H9 (cell line): ENCODE results near the gene INPP5E. TPM values are rescaled to one million over a fixed set of nuclear protein-coding genes. Genes with fewer than 3 reads are reported as not detected.
A peak's percentile ranks its signal among the peaks of the same experiment; 100 is the strongest.

Experiments used
- DNase-seq: peaks from one replicate; pipeline ENCODE4 v3.0.0-alpha.2; 2017
- H2AFZ ChIP-seq: one replicate; pipeline ENCODE4 v1.6.1; 2013; ENCODE audit warnings: mild to moderate bottlenecking, low read length, control low read depth, moderate library complexity
- H2AK5ac ChIP-seq: 2 replicates; pipeline ENCODE4 v1.6.1; 2013; ENCODE audit warnings: low read length, control low read depth, mixed read lengths; ENCODE audit not compliant: insufficient read length
- H2BK120ac ChIP-seq: one replicate; pipeline ENCODE4 v1.6.1; 2013; ENCODE audit warnings: low read depth, mild to moderate bottlenecking, low read length, control low read depth, inconsistent platforms; ENCODE audit not compliant: poor library complexity, severe bottlenecking
- H2BK12ac ChIP-seq: 2 replicates; pipeline ENCODE4 v1.6.1; 2013; ENCODE audit warnings: low read length, control low read depth, mixed read lengths, low read depth; ENCODE audit not compliant: insufficient read length
- H2BK15ac ChIP-seq: 2 replicates; pipeline ENCODE4 v1.6.1; 2013; ENCODE audit warnings: low read depth, low read length, control low read depth
- H2BK20ac ChIP-seq: one replicate; pipeline ENCODE4 v1.6.1; 2013; ENCODE audit warnings: low read depth, mild to moderate bottlenecking, low read length, control low read depth, inconsistent platforms; ENCODE audit not compliant: poor library complexity, severe bottlenecking
- H2BK5ac ChIP-seq: 2 replicates; pipeline ENCODE4 v1.6.1; 2013; ENCODE audit warnings: low read length, control low read depth, mixed read lengths; ENCODE audit not compliant: insufficient read length
- H3K14ac ChIP-seq: 2 replicates; pipeline ENCODE4 v1.6.1; 2013; ENCODE audit warnings: low read length, control low read depth; ENCODE audit not compliant: insufficient read depth
- H3K18ac ChIP-seq: 2 replicates; pipeline ENCODE4 v1.6.1; 2013; ENCODE audit warnings: low read depth, mild to moderate bottlenecking, mixed read lengths, low read length, control low read depth; ENCODE audit not compliant: insufficient read length
- H3K23ac ChIP-seq: 2 replicates; pipeline ENCODE4 v1.6.1; 2013; ENCODE audit warnings: low read length, control low read depth, mixed read lengths, low read depth; ENCODE audit not compliant: insufficient read length
- H3K23me2 ChIP-seq: 2 replicates; pipeline ENCODE4 v1.6.1; 2013; ENCODE audit warnings: low read depth, mild to moderate bottlenecking, mixed read lengths, low read length, control low read depth; ENCODE audit not compliant: insufficient read length, poor library complexity, severe bottlenecking
- H3K27ac ChIP-seq: 2 replicates; pipeline ENCODE4 v1.5.1; 2013; ENCODE audit warnings: low read length, control low read depth, mixed read lengths, low read depth; ENCODE audit not compliant: insufficient read length
- H3K27me3 ChIP-seq: 2 replicates; pipeline ENCODE4 v1.6.1; 2013; ENCODE audit warnings: low read length, control low read depth, inconsistent platforms; ENCODE audit not compliant: insufficient read depth
- H3K4ac ChIP-seq: 2 replicates; pipeline ENCODE4 v1.6.1; 2013; ENCODE audit warnings: low read depth, mild to moderate bottlenecking, control low read depth, inconsistent platforms, low read length, moderate library complexity
- H3K4me1 ChIP-seq: 2 replicates; pipeline ENCODE4 v1.6.1; 2013; ENCODE audit warnings: low read length, control low read depth, inconsistent platforms; ENCODE audit not compliant: insufficient read depth
- H3K4me2 ChIP-seq: 2 replicates; pipeline ENCODE4 v1.6.1; 2013; ENCODE audit warnings: low read length, control low read depth, mixed read lengths; ENCODE audit not compliant: insufficient read length, insufficient read depth
- H3K56ac ChIP-seq: 2 replicates; pipeline ENCODE4 v1.6.1; 2013; ENCODE audit warnings: low read depth, mild to moderate bottlenecking, mixed read lengths, low read length, control low read depth; ENCODE audit not compliant: insufficient read length
- H3K79me1 ChIP-seq: 2 replicates; pipeline ENCODE4 v1.6.1; 2013; ENCODE audit warnings: low read depth, mild to moderate bottlenecking, moderate library complexity, low read length, control low read depth, inconsistent platforms; ENCODE audit not compliant: insufficient read depth, poor library complexity, severe bottlenecking
- H3K79me2 ChIP-seq: 2 replicates; pipeline ENCODE4 v1.6.1; 2013; ENCODE audit warnings: low read length, control low read depth, inconsistent platforms; ENCODE audit not compliant: insufficient read depth
- H3K9ac ChIP-seq: 2 replicates; pipeline ENCODE4 v1.6.1; 2013; ENCODE audit warnings: low read length, control low read depth, mixed read lengths; ENCODE audit not compliant: insufficient read length; ENCODE audit errors: extremely low read depth
- H3K9me3 ChIP-seq: one replicate; pipeline ENCODE4 v1.6.1; 2013; ENCODE audit warnings: low read depth, low read length, inconsistent platforms; ENCODE audit not compliant: control insufficient read depth
- H3T11ph ChIP-seq: one replicate; pipeline ENCODE4 v1.6.1; 2013; ENCODE audit warnings: mild to moderate bottlenecking, low read length, control low read depth, inconsistent platforms
- H4K20me1 ChIP-seq: one replicate; pipeline ENCODE4 v1.6.1; 2013; ENCODE audit not compliant: control insufficient read depth, insufficient read length, insufficient read depth
- H4K5ac ChIP-seq: 2 replicates; pipeline ENCODE4 v1.6.1; 2013; ENCODE audit warnings: low read depth, mild to moderate bottlenecking, mixed read lengths, low read length, control low read depth; ENCODE audit not compliant: insufficient read length
- H4K8ac ChIP-seq: replicated peaks from 2 replicates; pipeline ENCODE4 v1.6.1; 2013; ENCODE audit warnings: low read length, control low read depth, mixed read lengths, low read depth; ENCODE audit not compliant: insufficient read length
- H4K91ac ChIP-seq: 2 replicates; pipeline ENCODE4 v1.6.1; 2013; ENCODE audit warnings: low read depth, mild to moderate bottlenecking, moderate library complexity, mixed read lengths, low read length, control low read depth; ENCODE audit not compliant: insufficient read length
- H3K27ac Mint-ChIP-seq, 3 experiments: 2 replicates in 2 of 3; 3 replicates in 1 of 3; pipeline ENCODE4 v1.8.0; 2020 to 2021; ENCODE audit warnings: mixed read lengths in 3 of 3, mild to moderate bottlenecking in 1 of 3, moderate library complexity in 1 of 3
- H3K27me3 Mint-ChIP-seq: 2 replicates; pipeline ENCODE4 v1.8.0; 2021; ENCODE audit warnings: low read depth, mild to moderate bottlenecking, moderate library complexity, mixed read lengths
- H3K36me3 Mint-ChIP-seq, 3 experiments: 2 replicates in 2 of 3; 3 replicates in 1 of 3; pipeline ENCODE4 v1.8.0; 2020 to 2021; ENCODE audit warnings: low read depth in 3 of 3, mixed read lengths in 3 of 3; ENCODE audit not compliant: insufficient read depth in 1 of 3
- H3K4me1 Mint-ChIP-seq, 2 experiments: 2 replicates each; pipeline ENCODE4 v1.8.0; 2020; ENCODE audit warnings: mixed read lengths in 2 of 2
- H3K4me3 Mint-ChIP-seq, 2 experiments: 2 replicates in 1 of 2; 3 replicates in 1 of 2; pipeline ENCODE4 v1.8.0; 2020 to 2021; ENCODE audit warnings: mild to moderate bottlenecking in 2 of 2, mixed read lengths in 2 of 2, moderate library complexity in 1 of 2
- H3K9me3 Mint-ChIP-seq, 2 experiments: 2 replicates in 1 of 2; 3 replicates in 1 of 2; pipeline ENCODE4 v1.8.0; 2020; ENCODE audit warnings: mild to moderate bottlenecking in 2 of 2, mixed read lengths in 2 of 2, moderate library complexity in 1 of 2
- WGBS: extraction: QIAGEN DNeasy Blood & Tissue Kit; methylation state at CpG from one replicate; pipeline ENCODE4 v1.1.7; 2013; ENCODE audit warnings: missing lambda C conversion rate, low lambda C conversion rate, mixed read lengths; ENCODE audit not compliant: insufficient read length; ENCODE audit errors: extremely low coverage; 5-methylcytosine and 5-hydroxymethylcytosine counted together
- total RNA-seq: library from RNA; stranded (reverse); gene quantifications from 2 replicates; pipeline ENCODE4 v1.2.1, GENCODE V29; 2021
- TF ChIP-seq, protein P1 (sequence below): fragments of 200-600 bp; sonication (generic); conservative IDR thresholded peaks from 3 replicates; pipeline ENCODE4 v1.8.0; 2021; ENCODE audit warnings: antibody characterized with exemption, mild to moderate bottlenecking

The INPP5E gene
- total RNA-seq, 1 experiment from 2014 or later: 21.0 TPM

DNA sequence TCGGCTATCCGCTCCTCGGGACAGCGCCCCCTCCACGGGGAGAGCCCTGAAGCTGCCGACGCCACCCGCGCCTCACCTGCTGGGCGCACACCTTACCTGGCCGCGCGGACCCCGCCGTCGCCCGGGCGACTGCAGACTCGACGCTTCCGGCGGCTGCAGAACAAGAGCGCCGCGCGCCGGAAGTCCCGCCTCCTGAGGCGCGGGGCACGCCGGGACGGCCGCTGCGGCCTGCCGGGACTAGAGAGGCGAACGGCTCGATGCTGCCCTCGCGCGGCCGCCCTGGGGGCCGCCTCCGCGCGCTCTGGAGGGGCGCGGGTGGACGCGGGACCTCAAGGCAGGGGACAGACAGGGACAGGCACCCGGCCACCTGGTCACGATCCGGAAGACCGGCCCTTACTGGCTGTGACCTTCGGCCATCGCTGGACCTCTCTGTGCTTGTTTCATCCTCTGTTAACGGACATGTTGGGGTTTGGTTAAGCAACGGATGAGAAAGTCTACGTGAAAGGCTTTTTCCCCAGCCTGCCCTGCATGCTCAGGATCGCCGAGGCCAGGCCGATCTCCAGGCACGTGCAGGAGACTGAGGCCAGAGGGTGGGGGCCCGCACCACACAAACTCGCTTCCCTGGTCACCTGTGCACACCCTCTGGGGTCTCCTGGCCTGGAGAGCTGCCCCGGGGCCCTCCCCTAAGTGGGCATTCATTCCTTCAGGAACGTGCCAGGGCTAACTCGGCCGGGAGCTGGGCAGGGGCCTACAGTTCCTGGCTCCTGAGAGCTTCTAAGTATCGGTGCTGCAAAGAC lies 39.4 kb downstream of the INPP5E start, which contains the start of gene SNAPC4:
SNAPC4 (minus strand) TSS at position 133 of the 797 bp plus-strand sequence. CDS start 1,742 bp downstream, outside the sequence.
- no peak within 1 kb of the TSS for H2BK15ac ChIP-seq
- no peak within 1 kb of the TSS for H3T11ph ChIP-seq
- no peaks in the 10 kb centered on the region for H3K27me3 Mint-ChIP-seq
- peaks cover 6% of the 10 kb centered on the region for H3K23me2 ChIP-seq
- no peaks in the 10 kb centered on the region for H4K20me1 ChIP-seq
- peak; percentile 92 for DNase-seq
- H3K79me2 ChIP-seq: peaks cover 12% of the 10 kb centered on the region; the same call in 1 of the 2 replicates
- no peak within 1 kb of the TSS for H2BK5ac ChIP-seq
- TF ChIP-seq, protein P1, sequence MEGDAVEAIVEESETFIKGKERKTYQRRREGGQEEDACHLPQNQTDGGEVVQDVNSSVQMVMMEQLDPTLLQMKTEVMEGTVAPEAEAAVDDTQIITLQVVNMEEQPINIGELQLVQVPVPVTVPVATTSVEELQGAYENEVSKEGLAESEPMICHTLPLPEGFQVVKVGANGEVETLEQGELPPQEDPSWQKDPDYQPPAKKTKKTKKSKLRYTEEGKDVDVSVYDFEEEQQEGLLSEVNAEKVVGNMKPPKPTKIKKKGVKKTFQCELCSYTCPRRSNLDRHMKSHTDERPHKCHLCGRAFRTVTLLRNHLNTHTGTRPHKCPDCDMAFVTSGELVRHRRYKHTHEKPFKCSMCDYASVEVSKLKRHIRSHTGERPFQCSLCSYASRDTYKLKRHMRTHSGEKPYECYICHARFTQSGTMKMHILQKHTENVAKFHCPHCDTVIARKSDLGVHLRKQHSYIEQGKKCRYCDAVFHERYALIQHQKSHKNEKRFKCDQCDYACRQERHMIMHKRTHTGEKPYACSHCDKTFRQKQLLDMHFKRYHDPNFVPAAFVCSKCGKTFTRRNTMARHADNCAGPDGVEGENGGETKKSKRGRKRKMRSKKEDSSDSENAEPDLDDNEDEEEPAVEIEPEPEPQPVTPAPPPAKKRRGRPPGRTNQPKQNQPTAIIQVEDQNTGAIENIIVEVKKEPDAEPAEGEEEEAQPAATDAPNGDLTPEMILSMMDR: peak; percentile 97
- no peak within 1 kb of the TSS for H3K18ac ChIP-seq
- peak within 1 kb of the TSS; percentile 94 for H3K4me2 ChIP-seq
- H3K56ac ChIP-seq: no peak within 1 kb of the TSS
- peak within 1 kb of the TSS; percentile 74 for H3K9ac ChIP-seq
- H3K9me3 ChIP-seq: no peaks in the 10 kb centered on the region
- no peak within 1 kb of the TSS for H4K8ac ChIP-seq
- H3K23ac ChIP-seq: no peak within 1 kb of the TSS
- H3K27ac ChIP-seq: no peak within 1 kb of the TSS
- H2AK5ac ChIP-seq: no peak within 1 kb of the TSS
- no peak within 1 kb of the TSS for H4K91ac ChIP-seq
- no peaks in the 10 kb centered on the region for H3K27me3 ChIP-seq
- peak within 1 kb of the TSS; percentile 89 to 94 for H3K4me3 Mint-ChIP-seq
- H2AFZ ChIP-seq: no peak within 1 kb of the TSS
- H3K4me1 ChIP-seq: no peaks in the 10 kb centered on the region
- WGBS: no CpG with 5 or more reads among the region's 71 CpGs
- no peak within 1 kb of the TSS for H2BK20ac ChIP-seq
- H4K5ac ChIP-seq: no peak within 1 kb of the TSS
- no peak within 1 kb of the TSS for H2BK120ac ChIP-seq
- H3K14ac ChIP-seq: peak within 1 kb of the TSS; percentile 48; the same call in 1 of the 2 replicates
- no peaks in the 10 kb centered on the region for H3K9me3 Mint-ChIP-seq
- H2BK12ac ChIP-seq: no peak within 1 kb of the TSS
- H3K4me1 Mint-ChIP-seq: peaks cover 11 to 12% of the 10 kb centered on the region in 2 experiments
- no peak within 1 kb of the TSS for H3K4ac ChIP-seq
- peak within 1 kb of the TSS; percentile 70 to 94 (median 90); a peak in 6 of 7 replicates for H3K27ac Mint-ChIP-seq
- peaks cover 21 to 69% (median 60%) of the 10 kb centered on the region in 3 experiments for H3K36me3 Mint-ChIP-seq
- H3K79me1 ChIP-seq: peaks cover 7% of the 10 kb centered on the region
